Uterus (tissue), 4 donors: ENCODE measurements around the gene S100A8. TPM values are rescaled to one million over a fixed set of nuclear protein-coding genes. Genes with fewer than 3 reads are reported as not detected.

Experiments used
- DNase-seq, 2 donors: peaks; one replicate each; pipeline ENCODE4 v3.0.0-alpha.2; 2019 to 2020
- H3K27ac ChIP-seq, 2 donors: fragments of 200-600 bp; sonication (generic); 1 replicate in 1 of 2; 2 replicates in 1 of 2; pipeline ENCODE4 v1.5.1; 2016 to 2018
- H3K27me3 ChIP-seq, 2 donors: fragments of 200-600 bp; sonication (generic); one replicate each; pipeline ENCODE4 v1.5.1; 2018 to 2019; ENCODE audit warnings: control low read depth in 1 of 2
- H3K36me3 ChIP-seq, 2 donors: fragments of 200-600 bp; sonication (generic); one replicate each; pipeline ENCODE4 v1.5.1; 2019; ENCODE audit warnings: control low read depth in 1 of 2
- H3K4me1 ChIP-seq, 2 donors: fragments of 200-600 bp; sonication (generic); one replicate each; pipeline ENCODE4 v1.5.1; 2018 to 2019; ENCODE audit warnings: control low read depth in 1 of 2
- H3K4me3 ChIP-seq, 2 donors: fragments of 200-600 bp; sonication (generic); 1 replicate in 1 of 2; 2 replicates in 1 of 2; pipeline ENCODE4 v1.5.1; 2018 to 2019; ENCODE audit warnings: mild to moderate bottlenecking in 1 of 2
- H3K9me3 ChIP-seq, 2 donors: fragments of 200-600 bp; sonication (generic); one replicate each; pipeline ENCODE4 v1.5.1; 2019; ENCODE audit warnings: control low read depth in 1 of 2
- POLR2A ChIP-seq, 2 donors: fragments of 450-650 bp; IDR thresholded peaks; one replicate each; pipeline ENCODE4 v1.6.1; 2016; ENCODE audit warnings: antibody characterized with exemption in 2 of 2, mild to moderate bottlenecking in 1 of 2, moderate library complexity in 1 of 2
- intact Hi-C: fragments of 100-400 bp; cut with DNase I; formaldehyde crosslinking; loops from one replicate; pipeline ENCODE4 v1.15.1; 2023; ENCODE audit warnings: low total_unique reads
- total RNA-seq, 4 donors: library from RNA; depleted of rRNA in 3 of 4; stranded (reverse); fragments of >200 nt in 3 of 4; gene quantifications; one replicate each; pipeline versions ENCODE4 v1.1.0 to v1.2.4, GENCODE V29; 2014 to 2023
- TF ChIP-seq, protein P1 (sequence below), 4 experiments: fragments of 200-600 bp in 2 of 4; fragments of 450-650 bp in 2 of 4; sonication (generic) in 2 of 4; IDR thresholded peaks; one replicate each; pipeline ENCODE4 v1.5.1; 2016 to 2019; ENCODE audit warnings: antibody characterized with exemption in 4 of 4, mild to moderate bottlenecking in 2 of 4, moderate library complexity in 1 of 4
- donor health status: DM: yes; HTN: yes; CAD: no.

Gene S100A8
- total RNA-seq, 4 donors from 2014 or later: 5.4 to 25.2 (median 24.7) TPM; not detected in 1

- Histone ChIP-seq H3K4me1 (no peaks in the 10 kb centered on the region), H3K27ac (no peak overlapping the region), H3K27me3 (peaks cover 0 to 9% of the 10 kb centered on the region in 2 donors), H3K9me3 (no peaks in the 10 kb centered on the region), H3K36me3 (no peaks in the 10 kb centered on the region), H3K4me3 (no peak overlapping the region)
- no peak for DNase-seq
- TF ChIP-seq, protein P1, sequence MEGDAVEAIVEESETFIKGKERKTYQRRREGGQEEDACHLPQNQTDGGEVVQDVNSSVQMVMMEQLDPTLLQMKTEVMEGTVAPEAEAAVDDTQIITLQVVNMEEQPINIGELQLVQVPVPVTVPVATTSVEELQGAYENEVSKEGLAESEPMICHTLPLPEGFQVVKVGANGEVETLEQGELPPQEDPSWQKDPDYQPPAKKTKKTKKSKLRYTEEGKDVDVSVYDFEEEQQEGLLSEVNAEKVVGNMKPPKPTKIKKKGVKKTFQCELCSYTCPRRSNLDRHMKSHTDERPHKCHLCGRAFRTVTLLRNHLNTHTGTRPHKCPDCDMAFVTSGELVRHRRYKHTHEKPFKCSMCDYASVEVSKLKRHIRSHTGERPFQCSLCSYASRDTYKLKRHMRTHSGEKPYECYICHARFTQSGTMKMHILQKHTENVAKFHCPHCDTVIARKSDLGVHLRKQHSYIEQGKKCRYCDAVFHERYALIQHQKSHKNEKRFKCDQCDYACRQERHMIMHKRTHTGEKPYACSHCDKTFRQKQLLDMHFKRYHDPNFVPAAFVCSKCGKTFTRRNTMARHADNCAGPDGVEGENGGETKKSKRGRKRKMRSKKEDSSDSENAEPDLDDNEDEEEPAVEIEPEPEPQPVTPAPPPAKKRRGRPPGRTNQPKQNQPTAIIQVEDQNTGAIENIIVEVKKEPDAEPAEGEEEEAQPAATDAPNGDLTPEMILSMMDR (IDR thresholded peaks at IDR 0.05): no peak
- no peak for TF ChIP-seq POLR2A (IDR thresholded peaks at IDR 0.05)
- intact Hi-C loops: no loop called here
These were observed 36.2 kb downstream of the S100A8 start for GRCh38 chr1:153354515-153355193.

DNA sequence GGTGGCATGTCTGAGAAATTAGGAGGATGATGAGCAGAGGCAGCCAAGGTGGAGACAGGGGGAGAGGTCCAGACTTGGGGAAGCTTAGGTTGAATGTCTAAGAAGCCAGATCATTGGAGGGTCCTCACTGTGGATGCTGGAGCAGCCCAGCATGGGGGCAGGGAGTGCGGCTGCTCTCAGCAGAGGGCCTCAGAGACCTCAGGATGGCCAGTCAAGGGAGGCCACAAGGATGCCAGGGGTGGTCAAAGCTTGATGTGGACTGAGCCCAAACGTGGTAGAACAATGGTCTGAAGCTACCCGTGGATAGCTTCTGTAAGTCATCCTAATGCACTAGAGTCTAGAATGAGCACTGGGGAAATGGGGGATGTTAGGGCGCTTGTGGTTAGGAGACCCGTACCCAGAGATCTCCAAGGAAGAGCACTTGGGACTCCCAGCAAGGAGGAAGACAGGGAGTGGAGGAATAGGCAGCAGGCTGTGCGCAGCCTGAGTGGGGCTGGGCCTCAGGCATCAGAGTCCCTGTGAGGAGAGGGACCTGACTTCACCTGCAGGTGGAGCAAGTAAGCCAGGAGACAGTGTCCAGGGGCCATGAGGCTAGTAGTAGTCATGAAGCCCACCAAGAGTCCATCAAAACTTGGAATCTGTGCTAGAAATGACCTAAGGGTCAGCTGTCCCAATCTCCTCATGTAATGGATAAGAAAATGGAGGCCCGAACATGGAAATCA lies 37.5 kb downstream of the S100A8 start:
- DNase-seq: no peak
- Histone ChIP-seq H3K4me1 (no peaks in the 10 kb centered on the region), H3K36me3 (no peaks in the 10 kb centered on the region), H3K4me3 (no peak overlapping the region), H3K27me3 (peaks cover 0 to 9% of the 10 kb centered on the region in 2 donors), H3K9me3 (no peaks in the 10 kb centered on the region), H3K27ac (no peak overlapping the region)
- TF ChIP-seq POLR2A (IDR thresholded peaks at IDR 0.05): no peak
- TF ChIP-seq, protein P1 (IDR thresholded peaks at IDR 0.05): no peak
- intact Hi-C loops: no loop called here

- H3K9me3 ChIP-seq: no peaks in the 10 kb centered on the region
- H3K27me3 ChIP-seq: peaks cover 0 to 9% of the 10 kb centered on the region in 2 donors
- intact Hi-C loops: no loop called here
- no peak overlapping the region for H3K27ac ChIP-seq
- peak; percentile 65 to 68 for DNase-seq
- no peak overlapping the region for H3K4me3 ChIP-seq
- H3K4me1 ChIP-seq: no peaks in the 10 kb centered on the region
- H3K36me3 ChIP-seq: no peaks in the 10 kb centered on the region
- TF ChIP-seq POLR2A (IDR thresholded peaks at IDR 0.05): no peak
- TF ChIP-seq, protein P1 (IDR thresholded peaks at IDR 0.05): peak; percentile 79 to 88 (median 83)
These were observed 38.4 kb downstream of the S100A8 start for GRCh38 chr1:153352523-153352922.

GRCh38 chr1:153350321-153350957 lies 40.4 kb downstream of the S100A8 start:
- Histone ChIP-seq H3K4me1 (no peaks in the 10 kb centered on the region), H3K27ac (no peak overlapping the region), H3K4me3 (no peak overlapping the region), H3K9me3 (no peaks in the 10 kb centered on the region), H3K27me3 (peaks cover 0 to 9% of the 10 kb centered on the region in 2 donors), H3K36me3 (no peaks in the 10 kb centered on the region)
- no peak for DNase-seq
- TF ChIP-seq, protein P1 (IDR thresholded peaks at IDR 0.05): no peak
- no peak for TF ChIP-seq POLR2A (IDR thresholded peaks at IDR 0.05)
- intact Hi-C loops: no loop called here
